NCI-H187 (cell line): ENCODE results near the gene CAPZB.

Source experiments
- DNase-seq, 2 experiments: peaks; one replicate each; lab custom pipeline; 2025; lab: John Stamatoyannopoulos, UW

The CAPZB gene

DNA sequence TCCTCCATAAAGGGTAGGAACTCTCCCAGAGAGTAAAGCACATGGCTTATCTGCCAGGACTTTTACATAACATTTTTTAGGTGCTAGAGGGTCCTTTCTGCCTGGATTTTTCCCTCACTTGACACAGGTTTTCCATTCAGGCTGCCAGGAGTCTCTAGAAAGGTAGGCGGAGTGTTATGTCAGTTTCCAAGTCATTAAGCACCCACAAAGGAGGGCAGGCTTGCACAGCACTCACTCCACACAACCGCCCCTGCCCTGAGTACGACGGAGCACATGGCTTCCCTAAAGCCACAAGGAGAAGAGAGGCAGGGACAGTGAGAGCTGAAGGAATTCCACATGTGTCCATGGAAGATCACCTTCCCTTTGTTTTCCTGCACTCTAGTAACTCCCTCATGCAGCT lies 55.7 kb downstream of the CAPZB start:
- DNase-seq, result peak in 1 of 2 experiments; percentile 44

DNA sequence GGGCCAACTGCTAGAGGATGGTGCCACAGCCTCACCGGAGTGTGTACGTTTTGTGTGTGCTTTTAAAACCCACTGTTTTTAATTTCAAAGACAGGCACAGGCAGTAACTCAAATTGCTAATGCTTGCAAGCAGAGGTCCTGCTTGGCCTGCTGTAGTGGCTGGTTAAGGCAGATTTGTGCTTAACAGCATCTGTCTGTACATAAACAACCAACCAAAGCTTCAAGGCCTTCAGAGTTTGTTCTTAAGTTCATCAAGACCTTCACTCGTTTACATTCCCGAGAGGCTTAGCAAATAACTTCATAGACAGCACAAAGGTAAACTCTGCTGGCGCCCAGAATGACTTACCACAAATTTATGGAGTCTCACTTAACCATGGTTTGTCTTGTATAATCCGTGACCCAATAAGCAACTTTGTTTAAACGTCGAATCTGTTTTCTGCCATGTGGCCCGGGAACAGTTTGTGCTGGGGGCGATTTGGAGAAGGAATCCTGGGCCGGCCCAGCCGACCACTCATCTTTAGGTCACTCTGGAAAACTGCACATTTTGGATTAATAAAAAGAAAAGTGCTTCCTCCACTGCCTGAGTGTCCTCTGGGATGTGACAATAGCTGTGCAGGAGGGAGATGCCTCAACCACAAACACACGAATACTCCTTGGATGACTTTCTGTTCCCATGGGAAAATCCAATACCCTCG lies 58.1 kb downstream of the CAPZB start:
- DNase-seq, result no peak

DNA sequence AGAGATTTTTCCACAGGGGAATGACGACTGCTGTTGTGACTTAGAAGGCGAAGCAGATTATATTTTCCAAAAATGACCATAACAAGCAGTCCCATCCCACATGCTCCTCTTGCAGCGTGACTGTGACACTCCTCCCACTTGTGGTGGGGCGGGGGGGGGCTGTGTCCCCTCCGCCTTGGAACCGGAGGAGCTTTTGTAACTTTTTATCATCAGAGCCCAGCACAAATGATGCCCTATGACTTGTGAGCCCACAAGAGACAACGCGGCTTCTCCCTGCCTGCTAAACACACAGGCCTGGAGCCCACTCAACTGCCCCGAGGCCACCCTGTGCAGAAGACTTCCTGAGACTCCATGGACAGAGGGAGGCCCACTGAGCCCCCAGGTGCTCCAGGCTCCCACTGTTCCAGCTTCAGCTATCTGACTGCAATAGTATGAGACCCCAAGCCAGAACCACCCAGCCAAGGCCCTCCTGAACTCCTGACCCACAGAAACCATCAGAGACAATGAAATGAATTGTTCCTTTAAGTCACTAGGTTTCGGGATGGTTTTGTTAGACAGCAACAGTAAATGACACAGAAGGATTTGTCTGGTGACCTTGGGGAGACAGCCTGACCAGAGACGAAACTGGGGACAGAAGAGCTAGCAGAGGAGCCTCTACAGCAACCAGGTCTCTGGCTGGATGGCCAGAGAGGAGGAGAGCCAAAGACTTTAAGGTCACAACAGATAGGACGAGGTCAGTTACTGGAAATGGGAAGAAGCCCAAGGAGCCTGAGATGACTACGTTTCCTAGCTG lies 58.8 kb downstream of the CAPZB start:
- no peak for DNase-seq

DNA sequence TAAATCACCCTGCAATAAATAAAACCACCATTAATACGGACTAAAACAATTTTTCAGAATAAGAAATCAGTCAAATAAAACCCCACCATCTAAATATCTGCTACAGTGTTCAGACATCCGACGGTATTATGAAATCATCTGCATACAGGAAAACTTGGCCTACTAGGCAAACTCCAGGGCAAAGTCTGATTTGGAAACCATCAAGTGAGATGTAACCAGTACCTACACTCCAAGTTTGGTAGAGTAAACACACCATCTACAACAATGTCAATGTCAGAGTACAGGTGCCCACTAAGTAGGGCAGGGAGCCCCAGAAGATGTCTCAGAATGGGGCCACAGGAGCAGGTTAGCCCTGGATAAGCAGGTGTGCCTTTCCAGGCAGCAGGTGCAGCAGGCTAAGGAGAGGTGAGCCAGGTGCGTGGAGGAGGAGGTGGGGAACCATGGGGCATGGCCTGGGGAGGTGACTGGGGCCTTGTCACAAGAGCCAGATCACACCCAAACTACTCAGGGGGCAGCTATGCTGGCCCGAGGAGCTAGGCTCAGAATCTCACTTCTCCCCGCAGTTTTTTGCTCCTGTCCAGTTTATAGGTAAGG lies 59.6 kb downstream of the CAPZB start:
- DNase-seq, result no peak

DNA sequence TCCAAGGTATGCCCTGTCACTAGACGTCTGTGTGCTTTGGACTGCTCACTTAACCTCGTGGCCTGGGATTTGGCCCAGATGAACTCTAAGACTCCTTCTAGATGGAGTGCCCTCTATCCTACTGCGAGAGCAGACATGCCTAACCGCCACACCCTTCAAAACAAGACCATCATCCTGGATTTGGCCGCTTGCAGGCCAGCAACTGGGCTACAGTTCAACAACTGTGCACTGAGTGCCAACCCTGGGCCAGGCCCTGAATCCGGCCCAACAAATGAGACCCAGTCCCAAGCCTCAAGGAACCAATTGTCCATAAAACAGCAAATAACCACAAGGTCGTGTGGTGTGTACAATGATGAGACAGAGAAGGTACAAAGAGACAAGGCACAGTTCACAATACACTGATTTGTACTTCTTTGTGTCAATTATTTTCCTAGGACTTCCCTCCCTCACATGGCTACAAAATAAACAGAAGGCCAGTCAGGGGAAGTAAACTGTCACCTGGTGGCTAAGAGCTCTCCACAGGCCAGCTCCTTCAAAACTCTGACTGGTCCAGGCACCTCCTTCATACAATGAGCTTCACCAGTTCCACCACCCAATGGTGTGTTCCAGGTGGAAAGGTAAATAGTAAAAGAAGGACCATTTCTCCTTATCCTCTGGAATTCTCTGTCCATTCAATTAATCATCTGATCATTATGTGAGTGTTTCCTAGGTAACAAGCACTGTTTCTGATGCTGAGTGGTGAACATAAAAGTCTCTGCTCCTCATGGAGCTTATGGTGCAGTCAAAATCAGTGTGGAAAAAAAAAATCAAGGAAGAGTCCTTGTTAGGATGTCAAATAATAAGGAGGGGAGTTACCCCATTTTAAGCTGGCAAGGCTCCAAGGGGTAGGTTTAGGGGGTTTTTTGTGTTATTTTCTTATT lies 60.4 kb downstream of the CAPZB start:
- peak; percentile 10 to 37 for DNase-seq

DNA sequence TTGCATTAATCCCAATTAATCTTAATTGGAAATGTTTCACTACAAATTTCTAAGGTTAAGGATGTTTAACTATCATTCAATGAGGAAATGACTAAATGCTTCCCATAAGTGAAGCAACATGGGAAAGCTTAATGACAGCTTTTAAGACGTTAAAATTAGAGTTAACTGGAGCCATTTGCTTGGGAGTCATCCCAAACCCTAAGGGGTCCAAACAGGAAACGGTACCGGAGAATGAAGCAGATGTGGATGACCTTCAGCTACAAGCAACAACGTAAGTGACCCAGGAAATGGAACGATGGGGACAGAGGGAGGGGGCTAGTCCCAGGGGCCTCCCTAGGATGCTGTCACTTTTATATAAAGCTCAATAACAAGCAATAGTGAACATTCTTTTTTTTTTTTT lies 62.2 kb downstream of the CAPZB start:
- DNase-seq, result no peak

DNA sequence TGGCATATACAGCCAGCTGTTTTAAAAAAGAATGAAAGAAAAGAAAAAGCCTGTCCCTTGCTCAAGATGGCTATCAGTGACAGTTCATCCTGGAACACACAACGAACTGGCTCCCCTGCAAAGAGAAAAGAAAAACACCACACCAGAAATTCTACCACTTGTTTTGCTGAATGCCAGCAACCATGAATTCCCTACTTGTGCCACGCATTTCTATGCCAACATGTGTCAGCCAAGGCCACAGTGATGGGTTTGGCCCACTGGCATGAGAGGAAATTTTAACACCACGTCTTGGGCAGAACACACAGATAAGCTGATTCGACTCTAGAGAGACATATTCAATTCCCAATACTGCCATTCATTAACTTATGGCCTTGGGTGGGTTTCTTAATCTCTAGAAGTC lies 64.0 kb downstream of the CAPZB start:
- no peak for DNase-seq

DNA sequence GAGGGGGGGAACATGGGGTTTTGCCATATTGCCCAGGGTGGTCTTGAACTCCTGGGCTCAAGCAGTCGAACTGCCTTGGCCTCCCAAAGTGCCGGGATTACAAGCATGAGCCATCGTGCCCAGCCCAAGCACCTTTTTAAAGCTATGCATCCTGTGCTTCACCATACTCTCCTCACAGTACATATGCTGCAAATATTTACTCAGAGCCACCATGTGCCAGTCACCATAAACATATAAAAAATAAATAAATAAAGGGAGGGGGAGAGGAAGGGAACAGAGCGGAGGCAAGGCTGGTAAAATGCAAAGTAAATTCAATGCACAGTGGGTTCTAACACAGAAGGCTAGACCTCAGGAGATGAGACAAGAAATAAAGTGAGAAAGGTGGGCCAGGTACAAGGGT lies 64.7 kb downstream of the CAPZB start:
- no peak for DNase-seq

DNA sequence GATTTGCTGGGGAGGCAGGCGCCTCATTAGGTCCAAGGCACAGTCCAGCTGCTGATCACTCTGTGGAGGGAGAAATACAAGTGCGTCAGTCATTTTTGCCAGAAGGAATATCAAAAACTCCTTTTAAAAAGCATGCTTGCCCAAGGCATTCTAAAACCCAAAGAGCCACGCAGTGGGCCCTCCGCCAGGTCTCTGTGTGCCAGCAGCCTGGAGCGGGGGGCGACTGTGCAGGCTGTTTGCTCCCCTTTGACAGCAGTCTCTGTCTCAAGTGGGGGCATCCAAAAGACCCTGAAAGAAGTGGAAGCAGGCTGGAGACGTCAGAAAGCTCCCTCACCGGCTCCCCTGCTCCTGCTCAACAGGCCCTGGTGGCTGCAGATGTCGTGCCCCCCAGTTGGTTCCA lies 65.6 kb downstream of the CAPZB start:
- DNase-seq, result no peak

DNA sequence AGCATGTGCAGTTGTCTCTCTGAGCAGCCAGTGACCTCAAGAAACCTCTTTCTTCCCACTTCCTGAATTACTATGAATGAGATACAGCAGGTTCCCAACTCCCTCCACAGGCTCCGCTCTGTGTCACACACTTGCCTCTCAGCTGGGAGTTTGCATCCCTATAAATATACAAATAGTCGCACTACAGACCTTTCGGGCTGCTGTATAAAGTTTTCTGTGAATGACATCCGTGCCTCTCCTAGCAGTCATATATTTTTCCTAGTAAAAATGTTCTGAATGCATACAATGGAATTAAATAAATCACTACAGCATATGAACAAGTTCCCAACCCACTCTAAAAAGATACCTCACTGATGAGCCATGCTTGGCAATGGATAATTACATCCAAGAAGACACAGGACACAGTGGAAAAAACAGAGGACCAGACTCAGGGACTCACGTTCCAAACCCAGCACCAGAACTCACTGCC lies 66.8 kb downstream of the CAPZB start:
- DNase-seq, result no peak

DNA sequence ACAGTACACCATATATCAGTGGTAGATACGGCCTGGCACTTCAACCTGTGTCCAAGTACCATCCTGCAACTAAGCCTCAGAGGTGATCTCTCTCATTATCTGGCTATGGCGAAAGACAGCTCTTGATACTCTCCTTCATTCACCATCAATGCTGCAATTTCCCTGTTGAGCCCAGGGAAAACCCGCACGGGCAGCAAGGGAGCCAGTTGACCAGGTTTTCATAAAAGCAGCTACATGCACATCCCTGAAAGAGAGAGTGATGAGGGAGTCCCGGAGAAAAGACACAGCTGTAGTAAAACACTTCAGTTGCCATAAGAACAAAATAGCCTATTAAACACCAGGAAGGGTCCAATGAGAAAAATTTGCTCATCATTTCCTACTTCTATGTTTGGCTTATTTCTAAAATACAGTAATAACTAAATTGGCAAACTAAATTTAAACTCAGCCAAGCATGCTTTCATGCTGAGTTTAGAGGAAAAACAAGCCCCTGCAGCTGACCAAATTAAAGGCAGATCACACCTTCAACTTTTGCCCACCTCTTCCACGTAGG lies 68.3 kb downstream of the CAPZB start:
- DNase-seq, result no peak

DNA sequence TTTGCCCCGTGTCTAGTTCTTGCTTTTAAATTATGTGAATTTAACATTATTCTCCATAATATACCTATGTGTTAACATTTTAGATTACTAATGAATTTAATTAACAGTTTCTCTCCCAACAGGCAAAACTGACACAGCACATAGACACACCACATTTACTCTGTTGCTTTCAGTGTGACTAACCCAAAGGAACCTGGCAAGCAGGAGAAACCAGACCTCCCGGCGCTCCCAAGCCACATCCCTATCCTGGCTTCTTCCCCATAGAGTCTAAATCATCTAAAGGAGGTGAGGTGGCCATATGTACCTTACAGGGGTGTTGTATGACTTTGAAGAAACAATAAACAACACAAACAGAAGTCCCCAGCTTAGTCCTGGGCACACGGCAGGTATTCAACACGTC lies 69.2 kb downstream of the CAPZB start:
- DNase-seq, result no peak

DNA sequence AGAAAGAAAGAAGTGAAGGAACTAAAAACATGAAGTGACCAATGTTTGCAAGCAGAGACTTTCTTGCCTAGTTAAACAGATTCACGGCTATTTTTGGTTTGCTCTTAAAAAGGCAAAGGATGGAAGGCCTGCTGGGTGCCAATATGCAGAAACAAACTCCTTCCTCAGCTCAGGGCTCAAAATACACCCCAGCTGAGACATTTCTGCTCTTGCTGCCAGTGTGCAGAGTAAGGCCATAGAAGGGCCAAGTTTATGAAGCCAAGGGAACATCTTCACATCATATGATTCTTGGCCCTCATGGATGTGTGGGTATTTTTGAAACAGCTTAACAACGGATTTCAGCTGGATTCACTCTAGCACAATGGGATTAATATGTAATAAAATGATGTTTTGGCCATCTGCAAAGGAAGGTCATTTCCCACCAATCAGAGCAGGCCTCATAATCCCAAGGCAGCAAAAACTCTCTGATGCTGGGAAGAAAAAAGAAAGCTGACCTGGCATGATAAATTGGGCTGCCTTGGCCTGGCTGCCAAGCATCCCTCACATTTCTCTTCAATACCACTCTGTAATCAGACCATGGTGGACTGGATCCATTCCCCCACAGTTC lies 70.7 kb downstream of the CAPZB start:
- no peak for DNase-seq

DNA sequence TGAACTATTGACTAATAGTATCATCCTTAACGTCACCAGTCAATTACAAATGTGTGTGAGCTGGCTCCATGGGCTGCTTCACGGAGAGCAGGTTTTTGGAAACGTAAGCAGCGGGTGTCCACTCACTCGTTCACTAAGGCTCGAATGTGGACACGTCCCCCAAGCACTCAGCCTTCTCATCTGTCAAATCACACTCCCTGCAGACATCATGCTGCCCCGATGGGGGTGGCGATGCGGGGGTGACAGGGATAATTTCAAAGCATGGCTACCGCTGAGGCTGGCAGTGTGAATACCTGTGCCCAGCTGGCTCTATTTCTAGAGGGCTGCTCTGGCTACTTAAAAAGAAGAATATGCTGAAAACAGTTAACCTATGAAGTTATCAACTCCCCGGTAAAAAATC lies 71.3 kb downstream of the CAPZB start:
- no peak for DNase-seq

DNA sequence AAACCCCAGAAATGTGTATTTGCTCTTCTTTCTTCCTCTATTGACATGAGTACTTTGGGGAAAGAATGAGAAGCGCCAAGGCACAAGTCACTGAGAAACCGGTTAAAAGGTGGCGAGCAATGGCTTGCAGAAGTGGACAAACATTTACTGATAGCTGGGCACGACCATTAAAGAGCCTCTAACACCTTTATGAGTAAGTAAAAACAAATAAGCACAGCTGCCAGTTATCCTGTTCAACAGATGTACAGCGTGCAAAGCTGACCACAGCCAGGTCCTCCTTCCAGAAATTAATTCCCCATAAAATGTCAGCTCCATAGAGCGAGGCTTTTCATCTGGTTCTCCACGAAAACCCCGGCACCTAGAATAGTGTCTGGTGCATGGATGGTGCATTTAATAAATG lies 72.7 kb downstream of the CAPZB start:
- DNase-seq, result peak in 1 of 2 experiments; percentile 37

DNA sequence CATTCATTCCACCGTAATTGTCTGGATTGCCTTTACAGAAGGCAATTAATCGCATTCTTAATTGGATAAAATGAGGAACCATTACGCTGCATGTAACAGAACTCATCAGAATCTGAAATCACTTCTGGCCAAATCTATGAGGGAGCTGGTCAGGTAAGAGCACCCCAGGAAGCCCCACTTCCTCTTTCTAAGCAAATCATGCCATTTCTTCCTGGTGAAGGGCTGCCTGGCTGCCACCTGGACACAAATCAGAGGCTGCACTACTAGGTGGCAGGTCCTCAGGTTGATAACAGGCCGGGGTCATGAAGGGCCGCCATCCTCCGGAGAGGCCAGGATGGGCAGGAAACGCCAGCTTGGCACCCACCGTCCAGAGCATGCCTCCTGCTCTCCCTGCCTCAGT lies 73.7 kb downstream of the CAPZB start:
- DNase-seq, result no peak

DNA sequence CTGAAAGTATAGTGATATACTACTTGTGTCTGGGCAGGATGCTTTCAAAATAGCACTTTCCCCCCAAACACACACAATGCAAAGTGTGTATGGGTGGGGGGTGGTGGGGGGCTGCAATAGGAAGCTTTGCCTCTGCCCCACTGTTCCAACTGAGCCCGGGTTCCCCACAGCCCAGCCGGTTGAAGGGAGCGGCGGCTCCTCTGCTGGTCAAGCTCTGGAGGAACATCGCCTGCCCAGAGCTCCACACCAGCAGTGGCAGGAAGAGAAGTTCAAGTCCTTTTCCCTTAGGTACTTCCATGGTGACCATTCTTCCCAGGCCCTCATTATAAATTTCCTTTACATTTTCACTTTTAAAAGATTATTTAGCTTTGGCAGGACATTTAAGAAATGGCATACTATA lies 74.9 kb downstream of the CAPZB start:
- DNase-seq, result no peak

DNA sequence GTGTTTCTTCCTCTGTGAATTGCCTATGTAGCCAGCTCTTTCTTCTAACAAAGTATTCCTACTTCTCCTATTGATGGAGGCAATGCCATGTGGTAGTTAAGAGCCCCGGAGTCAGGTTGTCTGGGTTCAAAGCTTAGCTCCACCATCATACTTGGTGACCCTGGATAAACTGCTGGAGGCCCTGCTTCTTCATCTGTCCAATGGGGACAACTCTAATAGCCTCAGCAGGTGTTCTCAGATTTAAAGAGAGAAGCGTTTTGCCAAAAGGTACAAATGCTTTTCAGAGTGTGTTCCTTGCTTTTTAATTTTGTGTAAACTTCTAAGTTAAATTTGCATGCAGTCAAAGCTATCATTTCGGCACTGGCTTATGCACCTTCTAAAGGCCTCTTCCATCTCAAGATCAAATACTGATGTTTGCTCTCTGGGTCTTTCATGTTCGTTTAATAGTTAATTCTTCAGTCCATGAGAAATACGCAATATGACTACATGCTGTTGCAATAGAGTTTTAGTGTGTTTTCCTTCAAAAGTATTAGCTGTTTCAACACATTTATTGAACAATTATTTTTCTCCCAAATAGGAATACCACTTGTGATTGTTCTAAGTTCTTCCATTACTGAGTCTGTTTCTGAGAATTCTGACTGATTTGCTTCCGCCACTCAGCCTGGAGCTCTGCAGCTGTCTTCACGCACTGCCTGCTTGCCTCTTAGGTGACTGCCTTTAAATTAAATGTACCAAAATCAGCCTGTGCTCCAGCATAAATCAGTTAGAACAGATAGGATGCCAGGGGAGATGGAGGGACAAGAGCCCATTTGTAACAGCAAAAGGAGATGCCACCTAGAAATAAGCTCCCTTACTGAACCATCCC lies 75.6 kb downstream of the CAPZB start:
- DNase-seq, result no peak

DNA sequence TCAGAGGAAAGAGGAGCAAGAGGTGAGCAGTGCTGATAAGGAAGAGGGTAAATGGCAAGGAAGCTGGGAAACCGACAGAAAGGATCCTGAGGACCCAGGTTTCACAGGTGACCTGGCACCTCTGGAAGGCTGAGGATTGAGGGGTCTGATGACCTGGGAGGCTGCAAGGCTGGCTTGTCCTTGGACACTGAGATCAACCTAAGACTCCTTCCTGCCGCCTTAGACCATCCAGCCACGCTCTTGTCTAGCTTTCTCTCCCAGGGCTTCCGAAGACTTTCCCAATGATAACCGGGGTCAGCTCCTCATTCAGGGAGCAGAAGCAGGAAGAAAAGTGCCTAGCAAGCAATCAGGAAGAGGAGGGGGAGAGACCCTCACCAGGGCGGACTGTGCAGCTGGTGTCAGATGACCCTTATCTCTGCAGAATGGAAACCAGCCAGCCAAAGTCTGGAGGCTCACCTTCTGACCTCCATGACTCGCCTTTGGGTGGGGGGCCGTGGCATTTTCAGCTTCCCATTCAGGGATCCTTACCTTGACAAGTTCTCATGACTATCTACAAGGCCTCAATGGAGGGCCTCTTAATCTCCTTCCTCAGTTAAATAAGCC lies 77.7 kb downstream of the CAPZB start:
- DNase-seq, result no peak

DNA sequence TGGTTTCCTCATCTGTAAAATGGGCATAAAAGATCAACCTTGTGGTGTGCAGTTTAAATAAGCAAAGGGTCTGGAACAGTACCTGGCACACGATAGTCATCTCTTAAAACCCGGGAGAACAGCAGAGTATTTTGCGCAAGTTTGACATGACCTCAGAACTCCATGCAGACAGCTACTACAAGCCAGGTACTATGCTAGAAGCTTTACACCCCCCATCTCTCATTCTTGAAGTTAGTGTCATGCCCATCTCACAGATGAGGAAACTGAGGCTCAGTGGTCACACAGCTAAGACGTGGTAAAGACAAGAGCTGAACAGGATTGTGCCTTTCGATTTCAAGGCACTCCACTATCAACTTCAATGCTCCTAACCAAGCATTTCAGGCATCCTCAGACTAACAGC lies 78.7 kb downstream of the CAPZB start:
- no peak for DNase-seq
